Right atrium auricular region (tissue), 2 donors: Measurements from ENCODE around the gene TEN1. TPM values are rescaled to one million over a fixed set of nuclear protein-coding genes. Genes with fewer than 3 reads are reported as not detected.
"Not testable (repeated sequence)": the region's sequence is repeated elsewhere in the genome, so short reads cannot be mapped to it uniquely, and the experiment has no call there.

Experiments used
- DNase-seq: peaks from one replicate; pipeline ENCODE4 v3.0.0-alpha.2; 2019; ENCODE audit warnings: low spot score
- H3K27ac ChIP-seq, 2 donors: fragments of 200-600 bp; sonication (generic); 1 replicate in 1 of 2; 2 replicates in 1 of 2; pipeline ENCODE4 v1.5.1; 2016 to 2019
- H3K27me3 ChIP-seq, 2 donors: fragments of 200-600 bp; sonication (generic); one replicate each; pipeline versions ENCODE4 v1.5.1 to v1.6.0; 2017 to 2019
- H3K36me3 ChIP-seq: fragments of 200-600 bp; sonication (generic); one replicate; pipeline ENCODE4 v1.5.1; 2016
- H3K4me1 ChIP-seq, 2 donors: fragments of 200-600 bp; sonication (generic); one replicate each; pipeline versions ENCODE4 v1.5.1 to v1.6.0; 2017 to 2019
- H3K4me3 ChIP-seq, 2 donors: fragments of 200-600 bp; sonication (generic); 1 replicate in 1 of 2; 2 replicates in 1 of 2; pipeline ENCODE4 v1.5.1; 2017 to 2019; ENCODE audit warnings: mild to moderate bottlenecking in 1 of 2, moderate library complexity in 1 of 2
- H3K9me3 ChIP-seq, 2 donors: fragments of 200-600 bp; sonication (generic); one replicate each; pipeline ENCODE4 v1.5.1; 2019
- CTCF ChIP-seq, 2 donors: fragments of 200-600 bp; sonication (generic); IDR thresholded peaks; one replicate each; pipeline ENCODE4 v1.5.1; 2019; ENCODE audit warnings: antibody characterized with exemption in 2 of 2
- total RNA-seq, 2 donors: library from RNA; depleted of rRNA; stranded (reverse); fragments of >200 nt; gene quantifications; one replicate each; pipeline ENCODE4 v1.1.0, GENCODE V29; 2016

The TEN1 gene
- total RNA-seq, 2 donors from 2014 or later, result 8.8 to 14.0 TPM

GRCh38 chr17:75950421-75950820 lies 28.6 kb upstream of the TEN1 start:
- Histone ChIP-seq H3K9me3 (no peaks in the 10 kb centered on the region), H3K4me3 (no peak overlapping the region), H3K4me1 (no peaks in the 10 kb centered on the region), H3K27ac (no peak overlapping the region), H3K27me3 (no peaks in the 10 kb centered on the region), H3K36me3 (peaks cover 97% of the 10 kb centered on the region)
- DNase-seq, result no peak
- TF ChIP-seq CTCF (IDR thresholded peaks at IDR 0.05), result no peak

- peaks cover 99% of the 10 kb centered on the region for H3K36me3 ChIP-seq
- H3K27me3 ChIP-seq, result no peaks in the 10 kb centered on the region
- no peaks in the 10 kb centered on the region for H3K4me1 ChIP-seq
- H3K4me3 ChIP-seq, result no peak overlapping the region
- no peak for DNase-seq
- H3K9me3 ChIP-seq, result no peaks in the 10 kb centered on the region
- TF ChIP-seq CTCF (IDR thresholded peaks at IDR 0.05), result no peak
- H3K27ac ChIP-seq, result no peak overlapping the region
These were observed 28.0 kb upstream of the TEN1 start for GRCh38 chr17:75950855-75951554.

- Histone ChIP-seq H3K27ac (no peak overlapping the region), H3K27me3 (no peaks in the 10 kb centered on the region)
These were observed 19.8 kb upstream of the TEN1 start for GRCh38 chr17:75959051-75959838.

GRCh38 chr17:75959839-75960511 lies 19.1 kb upstream of the TEN1 start:
- Histone ChIP-seq H3K36me3 (peaks cover 24% of the 10 kb centered on the region), H3K27ac (no peak overlapping the region), H3K4me3 (no peak overlapping the region), H3K4me1 (peaks cover 0 to 16% of the 10 kb centered on the region in 2 donors), H3K9me3 (no peaks in the 10 kb centered on the region), H3K27me3 (no peaks in the 10 kb centered on the region)
- no peak for TF ChIP-seq CTCF (IDR thresholded peaks at IDR 0.05)
- DNase-seq, result no peak

More at GRCh38 chr17:75959051-75959838, 19.8 kb upstream of the TEN1 start:
- no peak for DNase-seq
- no peak overlapping the region for H3K4me3 ChIP-seq
- H3K36me3 ChIP-seq, result peaks cover 31% of the 10 kb centered on the region
- no peak for TF ChIP-seq CTCF (IDR thresholded peaks at IDR 0.05)
- peaks cover 0 to 16% of the 10 kb centered on the region in 2 donors for H3K4me1 ChIP-seq
- H3K9me3 ChIP-seq, result no peaks in the 10 kb centered on the region

GRCh38 chr17:75965468-75965867 lies 13.6 kb upstream of the TEN1 start:
- no peak for TF ChIP-seq CTCF (IDR thresholded peaks at IDR 0.05)
- no peaks in the 10 kb centered on the region for H3K27me3 ChIP-seq
- H3K4me1 ChIP-seq, result peaks cover 0 to 4% of the 10 kb centered on the region in 2 donors
- no peaks in the 10 kb centered on the region for H3K9me3 ChIP-seq
- no peak for DNase-seq
- no peak overlapping the region for H3K4me3 ChIP-seq
- H3K36me3 ChIP-seq, result no peaks in the 10 kb centered on the region
- H3K27ac ChIP-seq, result no peak overlapping the region

- not testable (repeated sequence) for H3K4me1 ChIP-seq, DNase-seq, H3K36me3 ChIP-seq, H3K27me3 ChIP-seq, H3K9me3 ChIP-seq, H3K4me3 ChIP-seq, H3K27ac ChIP-seq
These were observed 10.0 kb upstream of the TEN1 start for GRCh38 chr17:75969044-75969443.
